ENCODE results near the gene REX1BD.
A peak's percentile ranks its signal among the peaks of the same experiment; 100 is the strongest.

Gene REX1BD

DNA sequence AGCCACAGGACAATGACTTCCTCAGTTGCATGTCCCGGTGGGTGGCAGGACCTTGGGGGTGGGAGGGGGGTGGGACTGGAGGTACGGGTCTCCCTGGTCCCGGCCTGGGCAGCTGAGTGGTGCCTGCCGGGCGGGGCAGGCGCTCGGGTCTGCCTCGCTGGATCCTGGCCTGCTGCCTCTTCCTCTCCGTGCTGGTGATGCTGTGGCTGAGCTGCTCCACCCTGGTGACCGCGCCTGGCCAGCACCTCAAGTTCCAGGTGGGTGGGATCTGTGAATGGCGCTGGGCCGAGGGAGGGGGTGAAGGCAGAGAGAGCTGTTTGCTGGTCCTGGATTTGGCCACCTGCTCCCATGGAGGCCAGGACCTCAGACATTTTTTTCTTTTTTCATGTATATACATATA lies 29.6 kb downstream of the REX1BD start:
- DNase-seq = no peak

DNA sequence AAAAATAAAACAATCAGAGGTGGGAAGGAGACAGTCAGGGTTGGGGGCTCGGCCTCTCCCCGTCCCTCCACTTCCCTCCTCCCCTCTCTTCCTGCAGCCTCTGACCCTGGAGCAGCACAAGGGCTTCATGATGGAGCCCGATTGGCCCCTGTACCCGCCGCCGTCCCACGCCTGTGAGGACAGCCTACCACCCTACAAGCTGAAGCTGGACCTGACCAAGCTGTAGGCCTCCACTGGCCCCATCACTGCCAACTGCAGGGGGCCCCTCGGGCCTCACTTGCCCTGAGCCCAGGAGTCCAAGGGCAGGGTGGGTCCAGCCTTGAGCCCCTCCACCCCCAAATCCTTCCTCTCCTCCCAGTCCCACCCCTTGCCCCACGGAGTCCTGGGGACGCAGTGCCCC lies 31.7 kb downstream of the REX1BD start:
- no peak for DNase-seq

DNA sequence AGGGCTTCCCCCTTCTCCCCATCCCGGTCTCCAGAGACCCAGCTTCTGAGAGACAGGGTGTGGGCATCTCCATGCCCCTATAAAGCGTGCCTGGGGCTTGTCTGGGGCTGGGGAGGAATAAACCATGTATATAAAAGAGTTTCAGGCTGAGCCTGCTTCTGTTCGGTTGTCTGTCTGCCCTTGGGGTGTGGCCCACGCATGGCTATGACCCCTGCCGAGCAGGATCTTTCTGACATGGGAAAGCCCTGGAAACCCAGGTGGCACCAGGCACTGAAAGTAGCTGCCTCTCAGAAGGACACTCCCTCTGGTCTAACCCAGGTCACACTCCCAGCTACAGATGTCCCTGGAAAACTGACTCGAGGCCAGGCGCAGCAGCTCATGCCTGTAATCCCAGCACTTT lies 32.3 kb downstream of the REX1BD start:
- DNase-seq = no peak

DNA sequence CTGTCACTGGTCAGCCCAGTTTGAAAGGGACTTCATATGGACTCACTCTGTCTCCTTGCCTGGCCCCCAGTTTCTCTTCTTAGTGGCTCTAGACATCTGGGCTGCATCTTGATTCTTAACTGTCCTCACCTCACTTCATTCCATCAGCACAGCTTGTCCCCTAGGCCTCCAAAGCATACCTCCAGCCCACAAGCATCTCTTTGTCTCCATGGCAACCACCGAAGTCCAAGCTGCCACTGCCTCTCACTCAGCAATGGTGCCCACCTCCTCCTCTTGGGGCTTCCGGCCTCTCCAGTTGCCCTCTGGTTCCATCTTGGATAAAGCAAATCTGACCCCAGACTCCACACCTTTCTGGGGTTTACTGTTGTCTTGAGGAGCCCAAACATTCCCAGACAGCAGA lies 38.3 kb downstream of the REX1BD start:
- no peak for DNase-seq

DNA sequence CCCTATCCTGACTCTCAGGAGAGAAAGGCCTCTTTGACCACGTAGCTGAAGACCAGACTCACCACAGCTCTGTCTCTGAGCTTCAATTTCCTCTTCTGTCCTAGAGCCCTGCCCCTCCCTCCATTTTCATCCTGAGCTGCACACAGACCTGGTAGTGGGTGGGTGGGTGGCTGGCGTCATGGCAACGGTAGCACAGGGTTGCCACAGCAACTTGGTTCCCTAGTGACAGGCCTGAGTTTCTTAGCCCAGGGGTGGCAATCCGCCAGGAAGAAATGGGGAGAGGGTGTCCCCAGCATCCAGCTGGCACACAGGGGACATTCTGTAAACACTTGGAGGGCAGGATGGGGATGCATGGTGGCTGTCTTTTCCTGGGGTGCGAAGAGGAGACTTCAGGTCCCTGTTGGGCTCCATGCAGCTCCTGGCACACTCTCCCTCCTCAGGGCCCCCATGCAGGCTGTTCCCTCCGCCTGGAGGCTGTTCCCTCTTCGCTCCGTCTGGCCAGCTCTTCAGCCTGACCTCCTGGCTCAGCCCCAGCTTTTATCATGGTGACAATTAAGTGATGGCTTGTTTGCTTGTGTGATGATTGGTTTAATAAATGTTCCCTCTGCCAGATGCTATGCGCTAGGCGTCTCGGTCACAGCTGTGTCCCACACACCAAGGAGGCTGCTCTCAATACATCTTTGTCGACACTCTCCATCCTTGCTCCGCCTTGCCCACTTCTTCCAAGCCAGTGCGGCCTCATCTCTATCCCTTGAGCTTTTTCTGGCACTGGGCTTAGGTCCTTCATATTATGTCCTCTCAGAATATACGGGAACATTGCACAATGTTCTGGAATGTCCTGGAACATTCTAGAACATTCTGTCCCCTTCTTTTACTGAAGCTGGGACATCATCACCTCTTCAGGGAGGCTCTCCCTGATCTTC lies 40.8 kb downstream of the REX1BD start:
- DNase-seq = no peak

DNA sequence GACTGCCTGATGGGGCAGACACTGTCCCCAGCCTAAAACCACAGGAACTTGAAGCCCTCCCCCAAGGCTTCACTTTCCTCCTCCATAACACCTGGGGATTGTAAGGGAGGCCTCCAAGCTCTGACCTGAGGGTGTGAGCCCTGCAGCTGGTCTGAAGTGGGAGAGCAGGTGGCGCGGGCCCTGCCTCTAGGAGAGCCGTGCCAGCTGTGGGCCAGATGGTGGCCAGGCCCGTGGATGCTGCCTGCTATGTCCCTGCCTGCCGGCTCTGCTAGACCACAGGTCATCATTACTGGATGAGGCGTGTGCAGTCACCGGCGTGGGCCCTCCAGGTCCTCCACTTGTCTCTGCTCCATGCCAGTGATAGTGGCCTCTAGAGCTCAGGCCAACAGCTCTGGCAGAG lies 44.7 kb downstream of the REX1BD start:
- peak; percentile 57 for DNase-seq

DNA sequence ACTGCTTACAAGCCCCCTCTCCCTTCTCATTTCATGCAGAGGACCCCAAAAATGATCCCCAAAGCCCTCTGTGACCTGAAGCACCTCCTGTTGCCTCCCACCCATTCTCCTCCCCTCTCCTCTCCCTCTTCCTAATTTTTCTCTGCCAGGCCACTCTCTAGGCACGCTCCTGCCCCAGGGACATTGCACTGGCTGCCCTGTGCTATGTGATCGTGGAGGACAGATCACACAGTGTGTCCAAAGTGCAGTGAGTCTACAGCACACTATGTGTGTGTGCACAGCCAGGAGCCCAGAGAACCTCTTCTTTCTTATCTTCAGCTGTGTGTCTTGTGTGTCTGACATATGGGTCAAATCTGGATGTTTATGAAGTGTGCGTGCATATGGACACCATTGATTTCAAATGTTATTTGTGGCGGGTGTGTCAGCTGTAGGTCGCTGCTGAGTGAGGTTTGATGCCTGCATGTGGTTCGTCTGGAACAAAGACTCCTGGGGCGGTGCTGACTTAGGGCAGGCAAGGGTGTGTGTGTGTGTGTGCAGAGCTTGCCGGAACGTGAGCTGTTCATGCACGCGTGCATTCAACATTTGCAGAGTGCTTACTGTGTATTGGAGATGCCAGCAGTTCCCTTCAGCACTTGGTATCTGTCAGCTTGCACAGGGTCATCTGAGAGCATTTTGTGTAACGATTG lies 46.2 kb downstream of the REX1BD start:
- no peak for DNase-seq

DNA sequence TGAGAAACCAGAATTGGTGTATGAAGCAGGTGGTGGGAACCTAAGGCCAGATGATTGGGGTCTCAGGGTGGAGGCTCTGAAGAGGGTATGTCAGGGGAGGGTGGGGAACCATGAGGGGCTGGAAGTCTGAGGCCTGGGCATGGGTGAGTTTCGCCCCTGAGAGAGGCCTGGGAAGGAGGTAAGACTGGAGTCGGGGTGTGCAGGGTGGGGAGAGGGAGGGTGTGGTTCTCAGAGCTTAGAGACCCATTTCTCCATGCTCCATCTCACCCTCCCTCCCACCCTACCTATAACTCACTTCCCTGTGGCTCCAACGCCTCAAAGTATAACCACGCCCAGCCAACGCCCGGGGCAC lies 47.2 kb downstream of the REX1BD start:
- DNase-seq = no peak

DNA sequence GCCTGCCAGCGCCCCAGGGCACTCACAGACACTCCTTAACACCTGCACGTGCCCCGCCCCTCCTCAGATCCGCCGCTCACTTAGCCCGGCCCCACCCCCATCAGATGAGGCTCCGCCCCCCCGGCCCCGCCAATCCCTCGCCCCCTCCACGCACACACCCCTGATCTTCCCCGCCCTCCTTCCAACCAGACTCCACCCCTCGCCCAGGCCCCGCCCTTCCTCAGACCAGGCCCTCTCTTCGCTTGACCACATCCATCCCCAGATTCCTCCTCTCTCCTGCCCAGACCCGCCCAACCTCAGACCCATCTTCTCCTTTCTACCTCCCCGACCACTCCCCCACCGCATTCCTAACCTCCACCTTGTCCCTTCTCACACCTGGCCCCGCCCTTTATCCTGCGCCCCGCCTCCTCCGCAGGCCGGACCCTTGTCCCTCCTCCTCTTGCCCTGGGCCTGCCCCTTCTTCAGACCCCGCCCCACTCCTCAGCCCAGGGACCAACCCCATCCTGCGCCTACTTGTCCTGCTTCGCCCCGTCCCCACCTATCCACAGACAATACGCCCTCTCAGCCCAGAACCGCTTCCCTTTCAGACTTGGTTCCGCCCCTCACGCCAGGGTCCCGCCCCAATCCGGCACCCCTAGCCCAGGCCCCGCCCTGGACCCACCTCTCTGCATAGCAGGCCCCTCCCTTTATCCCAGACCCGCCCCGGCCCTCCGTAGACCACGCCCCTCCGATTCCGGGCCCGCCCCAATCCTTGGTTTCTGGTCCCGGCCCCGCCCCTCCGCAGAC lies 47.8 kb downstream of the REX1BD start:
- DNase-seq = peak; percentile 97

DNA sequence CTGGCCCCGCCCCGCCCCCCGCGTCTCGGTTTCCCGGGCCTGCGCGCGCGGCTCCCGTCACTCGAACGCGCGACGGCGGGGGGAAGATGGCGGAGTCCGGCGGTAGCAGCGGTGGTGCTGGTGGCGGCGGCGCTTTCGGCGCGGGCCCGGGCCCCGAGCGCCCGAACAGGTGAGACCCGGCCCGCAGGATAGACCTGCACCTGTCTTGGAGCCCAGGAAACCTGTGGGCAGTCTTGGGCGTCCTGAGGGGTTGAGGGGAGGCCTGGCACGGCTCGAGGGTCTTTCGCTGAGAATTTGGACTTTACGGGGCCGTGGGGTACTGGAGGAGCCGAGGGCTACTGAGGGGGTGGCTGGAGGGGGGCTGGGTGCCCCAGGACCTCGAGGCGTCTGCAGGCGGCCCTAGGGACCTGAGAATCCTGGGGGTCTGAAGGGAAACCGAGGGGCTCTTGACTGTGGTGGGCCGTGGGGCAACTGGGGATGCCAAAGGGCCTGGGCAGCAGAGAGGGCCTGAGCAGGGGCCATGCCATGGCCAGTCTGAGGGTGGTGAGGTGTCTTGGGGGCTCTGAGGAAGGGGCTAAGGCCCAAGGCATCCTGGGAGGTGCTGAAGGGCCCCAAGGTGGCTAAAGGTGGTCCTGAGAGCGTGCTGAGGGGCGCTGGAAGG lies 48.5 kb downstream of the REX1BD start, which contains the start of gene KLHL26:
Gene KLHL26, plus strand, starts transcription at position 60 of the 661 bp plus-strand sequence. Its CDS starts 27 bp downstream, at position 87.
- no peak for DNase-seq

DNA sequence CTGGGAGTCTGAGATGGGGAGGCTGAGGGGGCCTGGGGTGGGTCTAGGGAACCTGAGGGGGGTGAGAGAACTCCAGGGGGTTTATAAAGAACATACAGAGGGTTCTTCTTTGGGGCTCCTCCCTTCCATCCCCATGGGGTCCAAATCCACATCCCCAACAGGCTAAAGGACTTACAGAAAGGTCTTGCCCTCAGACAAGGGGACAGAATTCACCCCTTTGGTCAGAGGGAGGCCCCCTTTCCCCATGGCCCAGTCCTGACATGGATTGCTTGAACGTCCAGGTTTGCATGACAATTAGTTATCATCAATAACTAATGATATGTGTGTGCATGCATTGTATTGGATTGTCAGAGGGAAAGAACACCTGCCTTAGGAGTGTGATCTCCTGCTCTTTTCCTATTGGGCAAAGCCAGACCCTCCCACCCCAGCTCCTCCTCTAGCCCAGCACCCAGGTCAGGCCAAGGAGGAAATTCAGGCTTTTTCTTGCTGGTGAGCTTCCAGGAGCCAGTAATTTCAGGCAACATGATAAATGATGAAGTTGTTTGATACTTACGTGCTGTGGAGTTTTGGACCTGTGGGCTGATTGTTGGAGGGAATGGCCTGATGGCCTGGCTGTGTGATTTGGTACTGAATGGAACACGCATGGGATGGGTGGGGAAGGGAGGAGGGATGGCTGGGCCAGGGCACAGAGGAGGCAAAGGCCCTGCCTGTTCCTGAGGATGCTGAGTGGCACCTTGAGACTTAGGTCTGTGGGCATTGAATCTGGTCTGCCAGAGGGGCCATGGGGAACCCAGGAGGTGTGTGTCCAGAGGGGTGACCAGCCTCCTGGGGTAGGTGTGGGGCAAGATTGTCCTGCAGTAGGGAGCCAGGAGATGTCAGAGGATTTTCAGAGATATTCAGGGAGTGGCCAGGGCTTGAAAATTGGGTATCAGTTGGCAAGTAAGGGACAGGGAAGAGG lies 49.4 kb downstream of the REX1BD start:
- DNase-seq = no peak

DNA sequence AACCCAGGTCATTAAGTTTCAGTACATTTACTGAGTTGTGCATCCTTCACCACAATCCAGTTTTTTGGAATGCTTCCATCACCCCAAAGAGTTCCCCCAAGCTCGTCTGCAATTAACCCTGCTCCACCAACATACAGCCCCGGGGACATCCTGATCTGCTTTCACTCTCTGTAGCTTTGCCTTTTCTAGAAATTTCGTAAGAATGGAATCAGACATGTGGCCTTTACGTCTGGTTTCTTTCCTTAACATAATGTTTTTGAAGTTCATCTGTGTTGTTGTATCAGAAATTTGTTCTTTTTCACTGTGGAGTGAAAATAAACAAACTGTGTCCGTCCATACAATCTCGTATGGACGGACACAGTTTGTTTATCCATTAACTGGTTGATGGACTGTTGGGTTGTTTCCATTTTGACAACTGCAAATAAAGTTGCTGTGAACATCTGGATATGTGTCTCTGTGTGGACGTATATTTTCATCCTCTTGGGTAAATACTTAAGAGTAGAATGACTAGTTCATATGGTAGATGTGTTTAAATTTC lies 51.2 kb downstream of the REX1BD start:
- no peak for DNase-seq
